GM23338 (cell line): ENCODE measurements around the gene GRIK4. TPM values are rescaled to one million over a fixed set of nuclear protein-coding genes. Genes with fewer than 3 reads are reported as not detected.

Experiments used
- ATAC-seq: fragments of 200-7000 bp; cut with Tn5 transposase; 3 replicates; pipeline ENCODE4 v1.9.1; 2020
- DNase-seq: peaks from one replicate; pipeline ENCODE4 v3.0.0-alpha.2; 2015; ENCODE audit warnings: low spot score
- H2AFZ ChIP-seq: fragments of 200-600 bp; sonication (generic); 2 replicates; pipeline ENCODE4 v1.8.0; 2016; ENCODE audit warnings: antibody characterized with exemption, mild to moderate bottlenecking, moderate library complexity
- H3F3A ChIP-seq: fragments of 200-600 bp; sonication (generic); replicated peaks from 2 replicates; pipeline ENCODE4 v1.8.0; 2017; ENCODE audit warnings: antibody characterized with exemption, mixed run types, low read depth
- H3K27ac ChIP-seq: fragments of 200-600 bp; sonication (generic); 2 replicates; pipeline ENCODE4 v1.6.1; 2016; ENCODE audit warnings: low read depth
- H3K27me3 ChIP-seq: fragments of 200-600 bp; sonication (generic); 2 replicates; pipeline ENCODE4 v1.8.0; 2016; ENCODE audit warnings: mild to moderate bottlenecking, mixed run types, moderate library complexity; ENCODE audit not compliant: insufficient read depth
- H3K36me3 ChIP-seq: fragments of 200-600 bp; sonication (generic); 2 replicates; pipeline ENCODE4 v1.8.0; 2016; ENCODE audit warnings: mild to moderate bottlenecking; ENCODE audit not compliant: insufficient read depth
- H3K4me1 ChIP-seq: fragments of 200-600 bp; sonication (generic); 2 replicates; pipeline ENCODE4 v1.8.0; 2016; ENCODE audit warnings: mild to moderate bottlenecking, moderate library complexity; ENCODE audit not compliant: insufficient read depth
- H3K4me2 ChIP-seq: fragments of 200-600 bp; sonication (generic); 2 replicates; pipeline ENCODE4 v1.7.1; 2017; ENCODE audit warnings: mixed run types
- H3K4me3 ChIP-seq: fragments of 200-600 bp; sonication (generic); 2 replicates; pipeline ENCODE4 v1.6.1; 2016; ENCODE audit warnings: mixed run types
- H3K79me2 ChIP-seq: fragments of 200-600 bp; sonication (generic); replicated peaks from 2 replicates; pipeline ENCODE4 v1.8.0; 2017; ENCODE audit warnings: mild to moderate bottlenecking; ENCODE audit not compliant: insufficient read depth
- H3K9me2 ChIP-seq: fragments of 200-600 bp; sonication (generic); 2 replicates; pipeline ENCODE4 v1.8.0; 2017; ENCODE audit not compliant: insufficient read depth
- H4K20me1 ChIP-seq: fragments of 200-600 bp; sonication (generic); replicated peaks from 2 replicates; pipeline ENCODE4 v1.8.0; 2017; ENCODE audit warnings: mild to moderate bottlenecking; ENCODE audit not compliant: insufficient read depth
- H3K27ac Mint-ChIP-seq: 2 replicates; pipeline ENCODE4 v1.8.0; 2020; ENCODE audit warnings: inconsistent platforms, mild to moderate bottlenecking, moderate library complexity, mixed read lengths
- H3K27me3 Mint-ChIP-seq: 3 replicates; pipeline ENCODE4 v1.8.0; 2022; ENCODE audit warnings: low read depth, mild to moderate bottlenecking, moderate library complexity, mixed read lengths, inconsistent platforms; ENCODE audit not compliant: insufficient read depth, poor library complexity
- H3K36me3 Mint-ChIP-seq: 3 replicates; pipeline ENCODE4 v1.8.0; 2021; ENCODE audit warnings: low read depth, mild to moderate bottlenecking, inconsistent platforms, moderate library complexity, mixed read lengths
- H3K4me1 Mint-ChIP-seq: 3 replicates; pipeline ENCODE4 v1.8.0; 2020; ENCODE audit warnings: mild to moderate bottlenecking, inconsistent platforms, mixed read lengths
- H3K4me3 Mint-ChIP-seq: 3 replicates; pipeline ENCODE4 v1.8.0; 2021; ENCODE audit warnings: moderate library complexity, mild to moderate bottlenecking, inconsistent platforms, mixed read lengths
- H3K9me3 Mint-ChIP-seq: 3 replicates; pipeline ENCODE4 v1.8.0; 2020; ENCODE audit warnings: moderate library complexity, mild to moderate bottlenecking, inconsistent platforms, mixed read lengths
- CREB1 ChIP-seq: fragments of 250-450 bp; sonication (Bioruptor Pico); IDR thresholded peaks from 2 replicates; pipeline ENCODE4 v1.5.0; 2020; ENCODE audit warnings: low read depth, mild to moderate bottlenecking, moderate library complexity
- JUNB ChIP-seq: IDR thresholded peaks from one replicate; pipeline ENCODE4 v1.6.1; 2016; ENCODE audit warnings: antibody characterized with exemption; ENCODE audit not compliant: unreplicated experiment
- NANOG ChIP-seq: IDR thresholded peaks from 2 replicates; pipeline ENCODE4 v1.6.1; 2016; ENCODE audit warnings: antibody characterized with exemption, borderline replicate concordance
- ZNF114 ChIP-seq: fragments of 250-450 bp; sonication (Bioruptor Pico); IDR thresholded peaks from 2 replicates; pipeline ENCODE4 v1.5.0; 2020; ENCODE audit warnings: mild to moderate bottlenecking, moderate library complexity
- ZNF331 ChIP-seq: fragments of 250-450 bp; sonication (Bioruptor Pico); IDR thresholded peaks from 2 replicates; pipeline ENCODE4 v1.5.0; 2020; ENCODE audit warnings: low read depth, mild to moderate bottlenecking, moderate library complexity
- polyA plus RNA-seq: library from polyadenylated mRNA; unstranded; fragments of >200 nt; fragmentation: Nextera tagmentation; extraction: Ambion mirVana; gene quantifications from 2 replicates; pipeline ENCODE4 v1.2.1, GENCODE V29; 2016
- total RNA-seq: library from RNA; depleted of rRNA; stranded (reverse); fragments of >200 nt; shearing (Covaris generic); gene quantifications from 2 replicates; pipeline ENCODE4 v1.2.3, GENCODE V29; 2014
- TF ChIP-seq, protein P1 (sequence below): fragments of 250-450 bp; sonication (Bioruptor Pico); IDR thresholded peaks from 2 replicates; pipeline ENCODE4 v1.5.0; 2020; ENCODE audit warnings: mild to moderate bottlenecking, moderate library complexity
- TF ChIP-seq, protein P2 (sequence below): IDR thresholded peaks from 2 replicates; pipeline ENCODE4 v1.6.1; 2016; ENCODE audit warnings: antibody characterized with exemption

Gene GRIK4
- total and polyA plus RNA-seq, 2 experiments from 2014 or later, result 0.63 to 2.2 TPM

DNA sequence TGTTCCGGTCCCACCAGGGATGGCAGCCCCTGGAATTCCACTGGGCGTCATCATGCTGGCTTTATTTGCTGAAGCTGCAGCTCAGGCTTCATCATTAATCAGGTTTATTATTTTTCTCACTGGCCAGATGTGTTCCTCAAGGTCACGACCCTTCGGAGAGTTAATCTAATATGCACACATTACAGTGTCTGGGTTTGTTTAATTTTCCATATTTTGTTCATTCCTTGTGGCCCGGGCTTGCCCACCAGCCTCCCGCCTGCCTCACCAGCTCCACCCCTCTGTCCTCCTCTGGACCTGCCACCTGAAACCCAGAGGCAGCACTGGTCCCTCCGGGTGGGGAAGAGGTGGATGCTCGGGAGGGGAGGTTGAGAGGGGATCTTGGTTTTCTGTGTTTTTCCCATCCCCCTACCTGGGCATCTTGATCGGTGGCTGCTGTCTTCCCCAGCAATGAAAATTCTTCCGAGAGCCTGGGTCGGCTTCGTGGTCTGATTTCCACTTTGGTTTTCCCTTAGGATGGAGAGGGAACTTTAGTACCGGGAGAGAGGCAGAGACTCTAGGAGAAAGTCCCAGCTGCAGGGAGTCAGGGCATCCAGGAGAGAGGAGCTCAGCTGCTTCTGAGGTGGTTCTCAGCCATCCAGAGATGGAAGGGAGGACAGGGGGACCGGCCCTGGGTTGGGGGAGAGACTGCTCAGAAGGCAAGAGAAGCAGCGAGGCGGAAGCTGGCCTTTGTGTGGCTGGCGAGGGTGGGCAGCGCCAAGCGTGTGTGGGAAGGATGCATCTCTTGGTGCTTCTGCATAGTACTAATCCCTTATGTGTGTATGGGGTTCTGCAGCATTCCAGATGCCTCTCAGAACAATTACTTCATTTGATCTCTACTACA, 2.1 kb downstream of the GRIK4 start (continued):
- TF ChIP-seq, protein P1, sequence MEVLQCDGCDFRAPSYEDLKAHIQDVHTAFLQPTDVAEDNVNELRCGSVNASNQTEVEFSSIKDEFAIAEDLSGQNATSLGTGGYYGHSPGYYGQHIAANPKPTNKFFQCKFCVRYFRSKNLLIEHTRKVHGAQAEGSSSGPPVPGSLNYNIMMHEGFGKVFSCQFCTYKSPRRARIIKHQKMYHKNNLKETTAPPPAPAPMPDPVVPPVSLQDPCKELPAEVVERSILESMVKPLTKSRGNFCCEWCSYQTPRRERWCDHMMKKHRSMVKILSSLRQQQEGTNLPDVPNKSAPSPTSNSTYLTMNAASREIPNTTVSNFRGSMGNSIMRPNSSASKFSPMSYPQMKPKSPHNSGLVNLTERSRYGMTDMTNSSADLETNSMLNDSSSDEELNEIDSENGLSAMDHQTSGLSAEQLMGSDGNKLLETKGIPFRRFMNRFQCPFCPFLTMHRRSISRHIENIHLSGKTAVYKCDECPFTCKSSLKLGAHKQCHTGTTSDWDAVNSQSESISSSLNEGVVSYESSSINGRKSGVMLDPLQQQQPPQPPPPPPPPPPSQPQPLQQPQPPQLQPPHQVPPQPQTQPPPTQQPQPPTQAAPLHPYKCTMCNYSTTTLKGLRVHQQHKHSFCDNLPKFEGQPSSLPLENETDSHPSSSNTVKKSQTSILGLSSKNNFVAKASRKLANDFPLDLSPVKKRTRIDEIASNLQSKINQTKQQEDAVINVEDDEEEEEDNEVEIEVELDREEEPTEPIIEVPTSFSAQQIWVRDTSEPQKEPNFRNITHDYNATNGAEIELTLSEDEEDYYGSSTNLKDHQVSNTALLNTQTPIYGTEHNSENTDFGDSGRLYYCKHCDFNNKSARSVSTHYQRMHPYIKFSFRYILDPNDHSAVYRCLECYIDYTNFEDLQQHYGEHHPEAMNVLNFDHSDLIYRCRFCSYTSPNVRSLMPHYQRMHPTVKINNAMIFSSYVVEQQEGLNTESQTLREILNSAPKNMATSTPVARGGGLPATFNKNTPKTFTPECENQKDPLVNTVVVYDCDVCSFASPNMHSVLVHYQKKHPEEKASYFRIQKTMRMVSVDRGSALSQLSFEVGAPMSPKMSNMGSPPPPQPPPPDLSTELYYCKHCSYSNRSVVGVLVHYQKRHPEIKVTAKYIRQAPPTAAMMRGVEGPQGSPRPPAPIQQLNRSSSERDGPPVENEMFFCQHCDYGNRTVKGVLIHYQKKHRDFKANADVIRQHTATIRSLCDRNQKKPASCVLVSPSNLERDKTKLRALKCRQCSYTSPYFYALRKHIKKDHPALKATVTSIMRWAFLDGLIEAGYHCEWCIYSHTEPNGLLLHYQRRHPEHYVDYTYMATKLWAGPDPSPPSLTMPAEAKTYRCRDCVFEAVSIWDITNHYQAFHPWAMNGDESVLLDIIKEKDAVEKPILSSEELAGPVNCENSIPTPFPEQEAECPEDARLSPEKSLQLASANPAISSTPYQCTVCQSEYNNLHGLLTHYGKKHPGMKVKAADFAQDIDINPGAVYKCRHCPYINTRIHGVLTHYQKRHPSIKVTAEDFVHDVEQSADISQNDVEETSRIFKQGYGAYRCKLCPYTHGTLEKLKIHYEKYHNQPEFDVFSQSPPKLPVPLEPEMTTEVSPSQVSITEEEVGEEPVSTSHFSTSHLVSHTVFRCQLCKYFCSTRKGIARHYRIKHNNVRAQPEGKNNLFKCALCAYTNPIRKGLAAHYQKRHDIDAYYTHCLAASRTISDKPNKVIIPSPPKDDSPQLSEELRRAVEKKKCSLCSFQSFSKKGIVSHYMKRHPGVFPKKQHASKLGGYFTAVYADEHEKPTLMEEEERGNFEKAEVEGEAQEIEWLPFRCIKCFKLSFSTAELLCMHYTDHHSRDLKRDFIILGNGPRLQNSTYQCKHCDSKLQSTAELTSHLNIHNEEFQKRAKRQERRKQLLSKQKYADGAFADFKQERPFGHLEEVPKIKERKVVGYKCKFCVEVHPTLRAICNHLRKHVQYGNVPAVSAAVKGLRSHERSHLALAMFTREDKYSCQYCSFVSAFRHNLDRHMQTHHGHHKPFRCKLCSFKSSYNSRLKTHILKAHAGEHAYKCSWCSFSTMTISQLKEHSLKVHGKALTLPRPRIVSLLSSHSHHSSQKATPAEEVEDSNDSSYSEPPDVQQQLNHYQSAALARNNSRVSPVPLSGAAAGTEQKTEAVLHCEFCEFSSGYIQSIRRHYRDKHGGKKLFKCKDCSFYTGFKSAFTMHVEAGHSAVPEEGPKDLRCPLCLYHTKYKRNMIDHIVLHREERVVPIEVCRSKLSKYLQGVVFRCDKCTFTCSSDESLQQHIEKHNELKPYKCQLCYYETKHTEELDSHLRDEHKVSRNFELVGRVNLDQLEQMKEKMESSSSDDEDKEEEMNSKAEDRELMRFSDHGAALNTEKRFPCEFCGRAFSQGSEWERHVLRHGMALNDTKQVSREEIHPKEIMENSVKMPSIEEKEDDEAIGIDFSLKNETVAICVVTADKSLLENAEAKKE (CRISPR knock-in tag), result no peak
- TF ChIP-seq JUNB (no peak), ZNF331 (CRISPR knock-in tag) (no peak)
- TF ChIP-seq, protein P2, sequence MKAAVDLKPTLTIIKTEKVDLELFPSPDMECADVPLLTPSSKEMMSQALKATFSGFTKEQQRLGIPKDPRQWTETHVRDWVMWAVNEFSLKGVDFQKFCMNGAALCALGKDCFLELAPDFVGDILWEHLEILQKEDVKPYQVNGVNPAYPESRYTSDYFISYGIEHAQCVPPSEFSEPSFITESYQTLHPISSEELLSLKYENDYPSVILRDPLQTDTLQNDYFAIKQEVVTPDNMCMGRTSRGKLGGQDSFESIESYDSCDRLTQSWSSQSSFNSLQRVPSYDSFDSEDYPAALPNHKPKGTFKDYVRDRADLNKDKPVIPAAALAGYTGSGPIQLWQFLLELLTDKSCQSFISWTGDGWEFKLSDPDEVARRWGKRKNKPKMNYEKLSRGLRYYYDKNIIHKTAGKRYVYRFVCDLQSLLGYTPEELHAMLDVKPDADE, result no peak

DNA sequence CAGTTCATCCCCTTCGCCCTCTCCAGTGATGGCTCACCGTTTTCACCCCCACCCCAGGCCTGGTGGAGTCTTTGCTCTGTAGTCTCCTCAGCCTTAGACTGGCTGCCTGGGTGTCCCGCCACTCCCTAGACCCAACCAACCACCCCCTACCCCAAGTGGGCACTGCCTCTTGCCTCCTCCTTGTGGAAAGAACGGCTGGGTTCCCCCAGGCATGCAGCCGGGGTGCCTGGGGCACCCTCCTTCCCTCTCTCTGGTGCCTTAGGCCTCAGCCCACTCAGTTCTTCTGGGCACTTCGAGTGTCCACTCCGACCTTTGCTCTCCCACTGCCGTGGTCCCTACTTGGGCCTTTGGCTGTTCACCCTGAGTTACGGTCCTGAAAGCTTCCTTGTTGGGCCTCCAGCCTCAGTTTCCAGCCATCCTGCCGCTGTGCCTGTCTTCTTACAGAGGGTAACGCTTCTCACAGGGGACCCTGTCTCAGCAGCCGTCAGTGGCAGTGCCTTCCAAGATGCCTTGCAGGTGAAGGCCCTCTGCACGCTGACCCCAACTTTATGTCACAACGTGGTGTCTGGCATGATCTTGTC, 3.1 kb downstream of the GRIK4 start:
- H3K27me3 Mint-ChIP-seq, result peaks cover 34% of the 10 kb centered on the region

More for the DNA sequence above, 3.1 kb downstream of the GRIK4 start:
- Histone ChIP-seq H3K36me3 (no peaks in the 10 kb centered on the region), H2AFZ (no peak overlapping the region), H3F3A (0 out of 2 replicates have a peak, but pooled peaks cover 3% of the 10 kb centered on the region), H3K4me1 (peaks cover 14% of the 10 kb centered on the region; the same call in 1 of the 2 replicates), H3K27me3 (peaks cover 9% of the 10 kb centered on the region; the same call in 1 of the 2 replicates), H3K4me3 (no peak overlapping the region), H3K9me2 (no peaks in the 10 kb centered on the region), H4K20me1 (no peaks in the 10 kb centered on the region), H3K4me2 (no peak overlapping the region), H3K79me2 (no peaks in the 10 kb centered on the region), H3K27ac (no peak overlapping the region)
- TF ChIP-seq ZNF114 (CRISPR knock-in tag) (no peak), CREB1 (CRISPR knock-in tag) (no peak), NANOG (no peak)
- Mint-ChIP-seq H3K36me3 (no peaks in the 10 kb centered on the region; the same call in 2 of the 3 replicates), H3K9me3 (no peaks in the 10 kb centered on the region), H3K4me3 (no peak overlapping the region), H3K27ac (no peak overlapping the region), H3K4me1 (peaks cover 32% of the 10 kb centered on the region)
- ATAC-seq (no peak), DNase-seq (no peak)
